AG08396 (cell line): ENCODE measurements around the gene RING1.

ENCODE experiments used
- DNase-seq: peaks from one replicate; pipeline ENCODE4 v3.0.0; 2012; ENCODE audit warnings: low spot score, mixed read lengths

RING1 gene

GRCh38 chr6:33171880-33172687 lies 36.2 kb upstream of the RING1 start:
- DNase-seq, result no peak

- DNase-seq, result peak; percentile 77
Observed at GRCh38 chr6:33172688-33173534, 35.4 kb upstream of the RING1 start.

- DNase-seq, result no peak
Observed at GRCh38 chr6:33173535-33174180, 34.6 kb upstream of the RING1 start.

GRCh38 chr6:33174784-33175183 lies 33.5 kb upstream of the RING1 start:
- DNase-seq, result no peak

- no peak for DNase-seq
Observed at GRCh38 chr6:33175436-33176069, 32.7 kb upstream of the RING1 start.

GRCh38 chr6:33176906-33177305 lies 31.4 kb upstream of the RING1 start:
- DNase-seq, result no peak

- no peak for DNase-seq
Observed at GRCh38 chr6:33177552-33178446, 30.5 kb upstream of the RING1 start.

GRCh38 chr6:33178755-33179475 lies 29.4 kb upstream of the RING1 start:
- no peak for DNase-seq

GRCh38 chr6:33181141-33181540 lies 27.2 kb upstream of the RING1 start:
- no peak for DNase-seq

GRCh38 chr6:33183071-33183683 lies 25.1 kb upstream of the RING1 start:
- no peak for DNase-seq

- no peak for DNase-seq
Observed at GRCh38 chr6:33185190-33185589, 23.1 kb upstream of the RING1 start.

- no peak for DNase-seq
Observed at GRCh38 chr6:33185654-33186187, 22.6 kb upstream of the RING1 start.

GRCh38 chr6:33187809-33188208 lies 20.5 kb upstream of the RING1 start:
- DNase-seq, result no peak

GRCh38 chr6:33189164-33189563 lies 19.1 kb upstream of the RING1 start:
- DNase-seq, result no peak

GRCh38 chr6:33189625-33190448 lies 18.5 kb upstream of the RING1 start:
- no peak for DNase-seq

GRCh38 chr6:33190504-33191107 lies 17.7 kb upstream of the RING1 start:
- DNase-seq, result no peak

- DNase-seq, result no peak
Observed at GRCh38 chr6:33191383-33192104, 16.8 kb upstream of the RING1 start.
